Regular cardiac myocyte (primary cell): Measurements from ENCODE around the gene RAB27B. TPM values are rescaled to one million over a fixed set of nuclear protein-coding genes. Genes with fewer than 3 reads are reported as not detected.

Experiments used
- total RNA-seq: library from RNA; depleted of rRNA; stranded (reverse); fragments of >200 nt; gene quantifications from 2 replicates; pipeline ENCODE4 v1.2.3, GENCODE V29; 2014

Gene RAB27B
- 5.9 and 16.9 TPM in 2 replicates for total RNA-seq

GRCh38 chr18:54828281-54828881 is at the start of gene RAB27B:
Gene RAB27B (plus strand): TSS chr18:54828477. CDS start chr18:54877586, 49,109 bp downstream.

Other genes starting within 250 kb of the RAB27B start
- gene DYNAP, start 237.2 kb upstream of the RAB27B start, total RNA-seq, result not detected in 2 replicates
- 5.0 and 5.9 TPM in 2 replicates for gene CCDC68, start 131.0 kb downstream of the RAB27B start, total RNA-seq